CD8-positive, alpha-beta memory T cell (primary cell): ENCODE data around the gene LCOR. TPM values are rescaled to one million over a fixed set of nuclear protein-coding genes. Genes with fewer than 3 reads are reported as not detected.
A peak's percentile ranks its signal among the peaks of the same experiment; 100 is the strongest.

Source experiments
- CTCF ChIA-PET: fragments of 350-600 bp; sonication (Branson Sonifier 250); formaldehyde crosslinking; loops from one replicate; lab custom pipeline; 2021; ENCODE audit warnings: antibody characterized with exemption; lab: Charles Lee
- POLR2A ChIA-PET: fragments of 350-600 bp; sonication (Branson Sonifier 250); formaldehyde crosslinking; loops from one replicate; lab custom pipeline; 2021; ENCODE audit warnings: antibody characterized with exemption; lab: Charles Lee
- DNase-seq, 5 donors: peaks; one replicate each; pipeline versions ENCODE4 v3.0.0 to v3.0.0-alpha.2; 2020 to 2022; ENCODE audit warnings: mixed read lengths in 1 of 5
- H3K27ac ChIP-seq: one replicate; pipeline ENCODE4 v1.7.0; 2013; ENCODE audit warnings: low read depth, mild to moderate bottlenecking, low read length, moderate library complexity
- H3K27me3 ChIP-seq: 2 replicates; pipeline ENCODE4 v1.7.0; 2013; ENCODE audit warnings: low read length, mild to moderate bottlenecking; ENCODE audit not compliant: insufficient read depth, poor library complexity, severe bottlenecking
- H3K36me3 ChIP-seq: 2 replicates; pipeline ENCODE4 v1.7.0; 2013; ENCODE audit warnings: mild to moderate bottlenecking, low read length, moderate library complexity; ENCODE audit not compliant: insufficient read depth
- H3K4me1 ChIP-seq: 2 replicates; pipeline ENCODE4 v1.7.0; 2013; ENCODE audit warnings: mild to moderate bottlenecking, low read length, moderate library complexity; ENCODE audit not compliant: insufficient read depth
- H3K4me3 ChIP-seq: 2 replicates; pipeline ENCODE4 v1.7.0; 2013; ENCODE audit warnings: mild to moderate bottlenecking, low read length
- H3K9me3 ChIP-seq: 2 replicates; pipeline ENCODE4 v1.7.0; 2013; ENCODE audit warnings: mild to moderate bottlenecking, low read length
- H3K27ac Mint-ChIP-seq, 8 donors: one replicate each; pipeline ENCODE4 v1.8.0; 2020 to 2021; ENCODE audit warnings: mixed read lengths in 8 of 8, mild to moderate bottlenecking in 6 of 8, inconsistent platforms in 3 of 8, moderate library complexity in 3 of 8
- H3K27me3 Mint-ChIP-seq, 2 donors: one replicate each; pipeline ENCODE4 v1.8.0; 2020 to 2021; ENCODE audit warnings: mixed read lengths in 2 of 2, mild to moderate bottlenecking in 1 of 2, moderate library complexity in 1 of 2
- H3K36me3 Mint-ChIP-seq, 3 donors: one replicate each; pipeline ENCODE4 v1.8.0; 2020 to 2021; ENCODE audit warnings: mixed read lengths in 3 of 3, inconsistent platforms in 1 of 3, mild to moderate bottlenecking in 1 of 3
- H3K4me1 Mint-ChIP-seq, 3 donors: one replicate each; pipeline ENCODE4 v1.8.0; 2020 to 2021; ENCODE audit warnings: mixed read lengths in 3 of 3, inconsistent platforms in 1 of 3, mild to moderate bottlenecking in 1 of 3
- H3K4me3 Mint-ChIP-seq, 7 donors: one replicate each; pipeline ENCODE4 v1.8.0; 2020 to 2021; ENCODE audit warnings: mixed read lengths in 7 of 7, mild to moderate bottlenecking in 6 of 7, moderate library complexity in 4 of 7, inconsistent platforms in 2 of 7
- H3K9me3 Mint-ChIP-seq, 5 donors: one replicate each; pipeline ENCODE4 v1.8.0; 2020 to 2022; ENCODE audit warnings: mixed read lengths in 5 of 5, mild to moderate bottlenecking in 3 of 5, moderate library complexity in 2 of 5, inconsistent platforms in 1 of 5
- polyA plus RNA-seq: library from polyadenylated mRNA; unstranded; fragments of 300-500 nt; fragmentation: Illumina TruSeq; gene quantifications from one replicate; pipeline ENCODE4 v1.2.3, GENCODE V29; 2021
- total RNA-seq, 2 experiments: library from RNA; stranded (reverse); gene quantifications; one replicate each; pipeline ENCODE4 v1.2.3, GENCODE V29; 2021

LCOR gene
- total and polyA plus RNA-seq, 3 experiments from 2014 or later: 20.3 to 26.1 (median 20.8) TPM

DNA sequence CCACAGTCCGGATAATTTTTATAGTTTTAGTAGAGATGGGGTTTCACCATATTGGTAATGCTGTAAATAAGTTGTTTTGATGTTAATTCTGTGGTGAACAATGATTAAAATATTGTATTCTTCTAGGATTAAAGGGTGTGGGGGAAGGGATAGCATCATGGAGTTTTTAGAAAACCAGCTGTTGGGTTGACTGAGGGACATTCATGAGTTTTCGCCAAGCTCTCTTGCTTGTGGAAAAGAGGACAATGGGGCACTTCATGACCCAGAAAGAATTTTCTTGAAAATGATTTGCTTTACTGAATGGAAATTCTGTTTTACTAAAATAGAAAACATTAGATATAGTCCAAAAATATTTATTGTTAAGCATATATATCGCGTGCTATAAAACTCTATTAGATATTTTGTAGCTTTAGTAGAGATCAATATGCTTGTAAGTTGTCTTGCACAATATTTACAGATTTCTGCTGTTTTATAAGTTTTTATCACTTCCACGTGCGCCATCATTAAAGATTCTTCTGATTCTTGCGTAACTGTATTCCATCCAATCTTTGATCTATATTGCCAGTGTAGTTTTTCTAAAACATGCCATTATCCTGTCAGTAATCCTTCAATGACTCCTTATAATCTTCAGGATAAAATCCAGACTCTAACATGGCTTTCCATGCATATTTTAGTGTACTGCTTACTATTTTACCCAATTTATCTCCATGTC is 41.8 kb downstream of the LCOR start:
- Mint-ChIP-seq H3K27me3 (no peaks in the 10 kb centered on the region), H3K4me3 (no peak overlapping the region), H3K36me3 (peaks cover 0 to 19% (median 9%) of the 10 kb centered on the region in 3 donors), H3K9me3 (no peaks in the 10 kb centered on the region), H3K4me1 (peaks cover 57 to 86% (median 77%) of the 10 kb centered on the region in 3 donors), H3K27ac (peak overlapping the region in 1 of 8 donors; percentile 16)
- DNase-seq: no peak
- POLR2A ChIA-PET: interaction anchor here (0.6 kb wide), 1 partner anchor 25 kb away, joined by 3 read pairs; no protein-coding TSS in a partner anchor
- Histone ChIP-seq H3K27me3 (no peaks in the 10 kb centered on the region), H3K36me3 (no peaks in the 10 kb centered on the region), H3K27ac (no peak overlapping the region), H3K4me3 (no peak overlapping the region), H3K4me1 (no peaks in the 10 kb centered on the region), H3K9me3 (no peaks in the 10 kb centered on the region)
- CTCF ChIA-PET: no interaction called here

DNA sequence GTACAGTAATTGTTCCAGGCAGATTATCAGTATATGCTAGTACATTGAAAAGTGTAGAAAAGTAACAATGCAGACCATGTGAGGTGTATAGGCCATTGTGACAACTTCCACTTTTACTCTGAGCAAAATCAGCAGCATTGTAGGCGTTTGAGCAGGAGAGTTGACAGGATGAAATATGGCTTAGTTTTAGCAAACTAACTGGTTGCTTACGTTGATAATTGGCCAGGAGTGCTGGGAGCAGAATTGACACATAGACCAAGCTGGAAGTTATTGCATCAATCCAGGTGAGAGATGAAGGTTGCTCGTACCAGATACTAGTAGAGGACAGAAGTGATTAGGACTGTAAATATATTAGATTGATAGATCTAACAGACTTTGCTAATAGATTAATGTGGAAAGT is 46.0 kb downstream of the LCOR start:
- Mint-ChIP-seq H3K9me3 (no peaks in the 10 kb centered on the region), H3K4me1 (peaks cover 58 to 90% (median 85%) of the 10 kb centered on the region in 3 donors), H3K36me3 (peaks cover 0 to 20% (median 8%) of the 10 kb centered on the region in 3 donors), H3K4me3 (peak overlapping the region in 1 of 7 donors; percentile 20), H3K27ac (no peak overlapping the region), H3K27me3 (no peaks in the 10 kb centered on the region)
- ChIA-PET POLR2A (no interaction called here), CTCF (no interaction called here)
- Histone ChIP-seq H3K9me3 (no peaks in the 10 kb centered on the region), H3K27me3 (no peaks in the 10 kb centered on the region), H3K4me3 (no peak overlapping the region), H3K4me1 (peaks cover 4% of the 10 kb centered on the region), H3K27ac (no peak overlapping the region), H3K36me3 (no peaks in the 10 kb centered on the region)
- no peak for DNase-seq

DNA sequence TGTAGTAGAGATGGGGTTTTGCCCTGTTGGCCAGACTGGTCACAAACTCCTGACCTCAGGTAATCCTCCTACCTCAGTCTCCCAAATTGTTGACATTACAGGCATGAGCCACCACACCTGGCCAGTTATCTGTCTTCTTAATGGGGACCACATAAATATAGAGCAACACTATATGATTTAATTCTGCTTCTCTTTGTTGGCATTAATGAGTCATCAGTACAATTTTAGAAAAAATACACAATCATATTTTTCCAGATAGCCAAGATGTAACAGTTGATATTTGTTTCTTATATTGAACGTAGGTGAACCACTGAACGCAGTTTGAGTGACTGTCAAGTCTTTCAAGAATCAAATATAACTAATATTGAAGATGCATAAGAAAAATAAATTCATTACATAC is 48.5 kb downstream of the LCOR start:
- H3K4me3 Mint-ChIP-seq: no peak overlapping the region
- no peak for DNase-seq
- peaks cover 52 to 85% (median 75%) of the 10 kb centered on the region in 3 donors for H3K4me1 Mint-ChIP-seq
- ChIA-PET POLR2A (no interaction called here), CTCF (no interaction called here)
- no peak overlapping the region for H3K4me3 ChIP-seq
- peak overlapping the region in 1 of 8 donors; percentile 24 for H3K27ac Mint-ChIP-seq
- no peaks in the 10 kb centered on the region for H3K27me3 ChIP-seq
- H3K36me3 ChIP-seq: no peaks in the 10 kb centered on the region
- peaks cover 4% of the 10 kb centered on the region for H3K4me1 ChIP-seq
- peaks cover 0 to 28% (median 9%) of the 10 kb centered on the region in 3 donors for H3K36me3 Mint-ChIP-seq
- H3K27ac ChIP-seq: no peak overlapping the region
- no peaks in the 10 kb centered on the region for H3K27me3 Mint-ChIP-seq
- H3K9me3 Mint-ChIP-seq: no peaks in the 10 kb centered on the region
- no peaks in the 10 kb centered on the region for H3K9me3 ChIP-seq

DNA sequence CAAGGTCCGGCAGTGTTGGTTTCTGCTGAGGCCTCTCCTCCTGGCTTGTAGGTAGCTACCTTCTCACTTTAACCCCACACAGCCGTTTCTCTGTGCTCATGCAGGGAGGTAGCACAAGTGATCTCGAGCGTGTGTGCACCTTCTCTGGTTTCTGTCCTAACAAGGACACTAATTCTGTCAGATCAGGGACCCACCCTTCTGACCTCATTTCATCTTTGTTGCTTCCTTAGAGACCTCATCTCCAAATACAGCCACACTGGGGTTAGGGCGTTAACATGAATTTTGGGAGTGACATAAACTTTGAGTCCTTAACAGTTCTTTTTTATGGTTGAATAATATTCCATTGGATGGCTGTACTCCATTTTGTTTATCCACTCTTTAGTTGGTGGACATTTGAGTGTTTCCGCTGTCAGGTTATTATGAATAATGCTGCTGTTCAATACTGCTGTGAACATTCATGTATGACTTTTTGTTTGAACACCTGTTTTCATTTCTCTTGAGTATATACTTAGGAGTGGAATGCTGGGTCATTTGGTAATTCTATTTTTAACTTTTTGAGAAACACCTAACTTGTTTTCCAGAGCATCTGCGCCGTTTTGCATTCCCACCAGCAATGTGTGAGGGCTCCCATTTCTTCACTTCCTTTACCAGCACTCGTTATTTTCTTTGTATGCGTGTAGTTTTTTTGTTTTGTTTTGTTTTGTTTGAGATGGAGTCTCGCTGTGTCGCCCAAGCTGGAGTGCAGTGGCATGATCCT is 57.5 kb downstream of the LCOR start:
- Histone ChIP-seq H3K4me1 (no peaks in the 10 kb centered on the region), H3K27me3 (no peaks in the 10 kb centered on the region), H3K36me3 (no peaks in the 10 kb centered on the region), H3K4me3 (no peak overlapping the region), H3K9me3 (no peaks in the 10 kb centered on the region), H3K27ac (no peak overlapping the region)
- H3K36me3 Mint-ChIP-seq: peaks cover 17 to 59% (median 47%) of the 10 kb centered on the region in 3 donors
- no peak overlapping the region for H3K4me3 Mint-ChIP-seq
- ChIA-PET CTCF (no interaction called here), POLR2A (no interaction called here)
- DNase-seq: no peak
- peaks cover 29 to 51% (median 48%) of the 10 kb centered on the region in 3 donors for H3K4me1 Mint-ChIP-seq
- H3K27me3 Mint-ChIP-seq: no peaks in the 10 kb centered on the region
- H3K27ac Mint-ChIP-seq: peak overlapping the region in 4 of 8 donors; percentile 27 to 78 (median 54)
- peaks cover 6 to 30% (median 10%) of the 10 kb centered on the region in 5 donors for H3K9me3 Mint-ChIP-seq

DNA sequence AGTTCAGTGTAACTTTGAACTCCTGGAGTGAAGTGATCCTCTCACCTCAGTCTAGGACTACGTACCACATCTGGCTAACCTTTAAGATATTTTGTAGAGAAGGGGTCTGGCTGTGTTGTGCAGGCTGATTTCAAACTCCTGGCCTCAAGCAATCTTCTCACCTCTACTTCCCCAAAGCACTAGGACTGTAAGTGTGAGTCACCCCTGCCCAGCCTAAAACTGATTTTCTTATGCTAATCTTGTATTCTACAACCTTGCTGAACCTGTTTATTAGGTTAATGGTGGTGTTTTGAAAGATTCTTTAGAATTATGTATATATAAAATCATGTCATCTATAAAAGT is 58.0 kb downstream of the LCOR start:
- H3K9me3 Mint-ChIP-seq: peaks cover 6 to 30% (median 10%) of the 10 kb centered on the region in 5 donors
- CTCF ChIA-PET: no interaction called here
- no peak overlapping the region for H3K27ac ChIP-seq

DNA sequence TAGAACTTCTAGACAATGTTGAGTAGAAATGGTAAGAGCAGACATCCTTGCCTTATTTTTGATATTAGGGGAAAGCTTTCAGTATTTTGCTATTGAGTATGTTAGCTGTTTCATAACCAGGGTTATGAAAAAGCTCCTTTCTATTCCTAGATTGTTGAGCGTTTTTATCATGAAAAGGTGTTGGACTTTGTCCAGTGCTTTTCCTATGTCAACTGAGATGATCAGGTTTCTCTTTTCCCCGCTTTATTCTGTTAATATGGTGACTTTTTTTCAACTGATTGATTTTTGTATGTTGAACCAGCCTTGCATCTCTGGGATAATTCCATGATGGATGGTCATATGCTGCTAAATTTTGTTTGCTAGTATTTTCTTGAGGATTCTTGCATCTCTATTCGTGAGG is 58.5 kb downstream of the LCOR start:
- CTCF ChIA-PET: no interaction called here
- Mint-ChIP-seq H3K27ac (no peak overlapping the region), H3K36me3 (peaks cover 17 to 56% (median 47%) of the 10 kb centered on the region in 3 donors), H3K4me3 (no peak overlapping the region), H3K4me1 (peaks cover 37 to 56% (median 54%) of the 10 kb centered on the region in 3 donors), H3K27me3 (no peaks in the 10 kb centered on the region), H3K9me3 (peaks cover 6 to 30% (median 10%) of the 10 kb centered on the region in 5 donors)
- POLR2A ChIA-PET: no interaction called here
- Histone ChIP-seq H3K4me1 (no peaks in the 10 kb centered on the region), H3K27ac (no peak overlapping the region), H3K4me3 (no peak overlapping the region), H3K36me3 (no peaks in the 10 kb centered on the region), H3K9me3 (no peaks in the 10 kb centered on the region), H3K27me3 (no peaks in the 10 kb centered on the region)
- no peak for DNase-seq

More for the DNA sequence above, 58.0 kb downstream of the LCOR start:
- Histone ChIP-seq H3K27me3 (no peaks in the 10 kb centered on the region), H3K36me3 (no peaks in the 10 kb centered on the region), H3K4me3 (no peak overlapping the region), H3K9me3 (no peaks in the 10 kb centered on the region), H3K4me1 (no peaks in the 10 kb centered on the region)
- peaks cover 32 to 52% (median 51%) of the 10 kb centered on the region in 3 donors for H3K4me1 Mint-ChIP-seq
- no peaks in the 10 kb centered on the region for H3K27me3 Mint-ChIP-seq
- no peak overlapping the region for H3K4me3 Mint-ChIP-seq
- no peak for DNase-seq
- POLR2A ChIA-PET: no interaction called here
- peak overlapping the region in 3 of 8 donors; percentile 52 to 78 (median 57) for H3K27ac Mint-ChIP-seq
- peaks cover 17 to 58% (median 47%) of the 10 kb centered on the region in 3 donors for H3K36me3 Mint-ChIP-seq

DNA sequence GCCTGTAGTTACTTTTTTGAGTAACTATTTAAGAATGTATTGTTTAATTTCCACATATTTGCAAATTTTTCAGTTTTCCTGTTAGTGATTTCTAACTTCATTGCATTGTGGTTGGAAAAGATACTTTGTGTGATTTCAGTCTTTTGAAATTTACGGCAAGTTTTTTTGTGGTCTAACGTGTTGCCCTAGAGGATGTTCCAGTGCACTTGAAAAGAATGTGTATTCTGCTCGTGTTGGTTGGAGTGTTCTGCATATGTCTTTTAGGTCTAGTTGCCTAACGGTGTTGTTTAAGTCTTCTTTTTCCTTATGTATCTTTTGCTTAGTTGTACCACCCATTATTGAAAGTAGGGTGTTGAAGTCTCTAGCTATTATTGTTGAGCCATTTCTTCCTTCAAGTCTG is 59.7 kb downstream of the LCOR start:
- Histone ChIP-seq H3K27ac (no peak overlapping the region), H3K4me3 (no peak overlapping the region), H3K27me3 (no peaks in the 10 kb centered on the region), H3K36me3 (no peaks in the 10 kb centered on the region), H3K4me1 (no peaks in the 10 kb centered on the region), H3K9me3 (no peaks in the 10 kb centered on the region)
- no peak for DNase-seq
- Mint-ChIP-seq H3K27me3 (no peaks in the 10 kb centered on the region), H3K4me3 (peak overlapping the region in 3 of 7 donors; percentile 8 to 25 (median 13)), H3K4me1 (peaks cover 45 to 68% (median 65%) of the 10 kb centered on the region in 3 donors), H3K9me3 (peaks cover 6 to 30% (median 10%) of the 10 kb centered on the region in 5 donors), H3K27ac (peak overlapping the region in 3 of 8 donors; percentile 26 to 67 (median 35)), H3K36me3 (peaks cover 17 to 46% (median 43%) of the 10 kb centered on the region in 3 donors)
- ChIA-PET POLR2A (no interaction called here), CTCF (no interaction called here)
